Gastrocnemius medialis (tissue), 4 donors: ENCODE results near the gene WWOX. TPM values are rescaled to one million over a fixed set of nuclear protein-coding genes. Genes with fewer than 3 reads are reported as not detected.

ENCODE experiments used
- ATAC-seq, 2 donors: fragments of 150-250 bp; one replicate each; pipeline ENCODE4 v1.9.1; 2016
- DNase-seq, 2 donors: peaks; one replicate each; pipeline ENCODE4 v3.0.0-alpha.2; 2019
- H3K27ac ChIP-seq, 4 donors: fragments of 200-600 bp; sonication (generic); 1 replicate in 1 of 4; 2 replicates in 3 of 4; pipeline ENCODE4 v1.5.1; 2016 to 2018; ENCODE audit warnings: mild to moderate bottlenecking in 2 of 4, moderate library complexity in 1 of 4
- H3K27me3 ChIP-seq, 3 donors: fragments of 200-600 bp; sonication (generic) in 2 of 3; 1 replicate in 1 of 3; 2 replicates in 2 of 3; pipeline versions ENCODE4 v1.5.1 to v1.6.0; 2016 to 2019; ENCODE audit warnings: mild to moderate bottlenecking in 1 of 3, moderate library complexity in 1 of 3
- H3K36me3 ChIP-seq, 2 donors: fragments of 200-600 bp; sonication (generic) in 1 of 2; one replicate each; pipeline ENCODE4 v1.5.1; 2017 to 2018
- H3K4me1 ChIP-seq, 2 donors: fragments of 200-600 bp; sonication (generic) in 1 of 2; one replicate each; pipeline ENCODE4 v1.5.1; 2016 to 2017; ENCODE audit warnings: mild to moderate bottlenecking in 2 of 2
- H3K4me3 ChIP-seq, 4 donors: fragments of 200-600 bp; sonication (generic) in 3 of 4; 1 replicate in 1 of 4; 2 replicates in 3 of 4; pipeline ENCODE4 v1.5.1; 2016 to 2019; ENCODE audit warnings: mild to moderate bottlenecking in 2 of 4
- H3K9me3 ChIP-seq, 3 donors: fragments of 200-600 bp; sonication (generic) in 2 of 3; 1 replicate in 1 of 3; 2 replicates in 2 of 3; pipeline ENCODE4 v1.5.1; 2016 to 2019
- POLR2A ChIP-seq, 2 donors: fragments of 450-650 bp; IDR thresholded peaks; one replicate each; pipeline ENCODE4 v1.6.1; 2017; ENCODE audit warnings: antibody characterized with exemption in 2 of 2, mild to moderate bottlenecking in 2 of 2, moderate library complexity in 2 of 2
- in situ Hi-C, 4 donors: fragments of 200-750 bp; cut with MboI; loops; one replicate each; pipeline versions ENCODE4 v1.15.0 to v1.8.0; 2017; ENCODE audit warnings: low sequenced_read_pairs in 4 of 4
- intact Hi-C: fragments of 100-400 bp; cut with DNase I; formaldehyde crosslinking; loops from one replicate; pipeline ENCODE4 v1.15.1; 2023; ENCODE audit warnings: low total_unique reads
- total RNA-seq, 4 donors: library from RNA; depleted of rRNA; stranded (reverse); fragments of >200 nt; gene quantifications; one replicate each; pipeline versions ENCODE4 v1.1.0 to v1.2.3, GENCODE V29; 2016
- TF ChIP-seq, protein P1 (sequence below), 5 experiments: fragments of 450-650 bp in 3 of 5; fragments of 200-600 bp in 2 of 5; sonication (generic) in 2 of 5; IDR thresholded peaks in 4 of 5; conservative IDR thresholded peaks in 1 of 5; 1 replicate in 4 of 5; 2 replicates in 1 of 5; pipeline ENCODE4 v1.5.1; 2016 to 2019; ENCODE audit warnings: antibody characterized with exemption in 5 of 5, mild to moderate bottlenecking in 3 of 5, moderate library complexity in 3 of 5

The WWOX gene
- total RNA-seq, 4 donors from 2014 or later: 3.3 to 13.0 (median 6.0) TPM

- in situ Hi-C loops: no loop called here
- intact Hi-C loops: no loop called here
- ATAC-seq: no peak
Observed at GRCh38 chr16:78242239-78242630, 142.8 kb downstream of the WWOX start.

GRCh38 chr16:78244131-78244895 lies 144.9 kb downstream of the WWOX start:
- Histone ChIP-seq H3K4me1 (peaks cover 8 to 11% of the 10 kb centered on the region in 2 donors), H3K27ac (no peak overlapping the region), H3K27me3 (no peaks in the 10 kb centered on the region), H3K4me3 (no peak overlapping the region), H3K36me3 (no peaks in the 10 kb centered on the region), H3K9me3 (no peaks in the 10 kb centered on the region)
- DNase-seq (no peak), ATAC-seq (no peak)
- TF ChIP-seq, protein P1, sequence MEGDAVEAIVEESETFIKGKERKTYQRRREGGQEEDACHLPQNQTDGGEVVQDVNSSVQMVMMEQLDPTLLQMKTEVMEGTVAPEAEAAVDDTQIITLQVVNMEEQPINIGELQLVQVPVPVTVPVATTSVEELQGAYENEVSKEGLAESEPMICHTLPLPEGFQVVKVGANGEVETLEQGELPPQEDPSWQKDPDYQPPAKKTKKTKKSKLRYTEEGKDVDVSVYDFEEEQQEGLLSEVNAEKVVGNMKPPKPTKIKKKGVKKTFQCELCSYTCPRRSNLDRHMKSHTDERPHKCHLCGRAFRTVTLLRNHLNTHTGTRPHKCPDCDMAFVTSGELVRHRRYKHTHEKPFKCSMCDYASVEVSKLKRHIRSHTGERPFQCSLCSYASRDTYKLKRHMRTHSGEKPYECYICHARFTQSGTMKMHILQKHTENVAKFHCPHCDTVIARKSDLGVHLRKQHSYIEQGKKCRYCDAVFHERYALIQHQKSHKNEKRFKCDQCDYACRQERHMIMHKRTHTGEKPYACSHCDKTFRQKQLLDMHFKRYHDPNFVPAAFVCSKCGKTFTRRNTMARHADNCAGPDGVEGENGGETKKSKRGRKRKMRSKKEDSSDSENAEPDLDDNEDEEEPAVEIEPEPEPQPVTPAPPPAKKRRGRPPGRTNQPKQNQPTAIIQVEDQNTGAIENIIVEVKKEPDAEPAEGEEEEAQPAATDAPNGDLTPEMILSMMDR (IDR thresholded peaks at IDR 0.05 in 4 of 5, conservative IDR thresholded peaks at IDR 0.05 in 1 of 5): no peak
- no peak for TF ChIP-seq POLR2A (IDR thresholded peaks at IDR 0.05)
- intact Hi-C loops: no loop called here
- in situ Hi-C loops: no loop called here

More at GRCh38 chr16:78242239-78242630, 142.8 kb downstream of the WWOX start:
- peaks cover 8 to 11% of the 10 kb centered on the region in 2 donors for H3K4me1 ChIP-seq
- no peak overlapping the region for H3K27ac ChIP-seq
- TF ChIP-seq POLR2A (IDR thresholded peaks at IDR 0.05): no peak
- TF ChIP-seq, protein P1 (IDR thresholded peaks at IDR 0.05 in 4 of 5, conservative IDR thresholded peaks at IDR 0.05 in 1 of 5): no peak
- no peak overlapping the region for H3K4me3 ChIP-seq
- no peaks in the 10 kb centered on the region for H3K27me3 ChIP-seq
- DNase-seq: no peak
- H3K36me3 ChIP-seq: no peaks in the 10 kb centered on the region
- no peaks in the 10 kb centered on the region for H3K9me3 ChIP-seq

DNA sequence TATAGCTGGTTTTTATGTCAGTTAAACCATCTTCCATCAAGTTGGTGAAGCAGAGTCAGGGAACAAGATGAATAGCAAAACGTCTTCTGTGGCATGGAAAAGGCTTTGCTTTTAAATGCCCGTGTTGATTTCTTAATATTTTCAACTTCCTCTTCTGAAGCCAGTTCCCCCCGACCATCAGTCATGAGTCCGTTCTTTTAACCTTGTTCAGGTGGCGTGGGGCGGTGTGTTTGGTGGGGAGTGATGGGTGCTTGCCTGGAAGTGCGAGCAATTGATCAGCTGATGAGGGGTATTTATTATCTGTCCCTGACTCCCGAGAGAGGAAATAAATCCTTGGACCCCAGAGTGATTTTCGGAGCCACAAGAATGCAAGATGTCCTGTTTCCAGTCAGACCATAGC lies 147.1 kb downstream of the WWOX start:
- Histone ChIP-seq H3K4me1 (peaks cover 8 to 14% of the 10 kb centered on the region in 2 donors), H3K36me3 (no peaks in the 10 kb centered on the region), H3K9me3 (no peaks in the 10 kb centered on the region), H3K4me3 (no peak overlapping the region), H3K27ac (no peak overlapping the region), H3K27me3 (no peaks in the 10 kb centered on the region)
- TF ChIP-seq POLR2A (IDR thresholded peaks at IDR 0.05): no peak
- TF ChIP-seq, protein P1 (IDR thresholded peaks at IDR 0.05 in 4 of 5, conservative IDR thresholded peaks at IDR 0.05 in 1 of 5): no peak
- intact Hi-C loops: no loop called here
- no peak for DNase-seq
- no peak for ATAC-seq
- in situ Hi-C loops: no loop called here

DNA sequence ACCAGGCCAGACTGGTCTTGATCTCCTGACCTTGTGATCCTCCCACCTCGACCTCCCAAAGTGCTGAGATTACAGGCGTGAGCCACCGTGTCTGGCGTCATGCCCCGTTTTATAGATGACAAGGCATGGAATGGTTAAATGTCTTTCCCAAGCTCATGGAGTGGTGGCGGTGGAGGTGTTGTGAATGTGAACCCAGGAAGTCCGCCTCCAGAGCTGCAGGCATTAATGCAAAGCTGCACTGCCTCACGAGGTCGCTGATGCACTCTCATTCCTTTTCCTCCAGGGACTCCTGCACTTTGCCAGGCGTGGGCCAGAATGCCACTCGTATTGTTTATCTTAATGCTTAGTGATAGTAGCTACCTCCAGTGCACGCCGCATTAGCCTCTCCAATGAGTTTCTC lies 149.6 kb downstream of the WWOX start:
- no peak for TF ChIP-seq POLR2A (IDR thresholded peaks at IDR 0.05)
- TF ChIP-seq, protein P1 (IDR thresholded peaks at IDR 0.05 in 4 of 5, conservative IDR thresholded peaks at IDR 0.05 in 1 of 5): no peak
- Histone ChIP-seq H3K9me3 (no peaks in the 10 kb centered on the region), H3K27ac (no peak overlapping the region), H3K4me1 (peaks cover 0 to 5% of the 10 kb centered on the region in 2 donors), H3K4me3 (no peak overlapping the region), H3K36me3 (no peaks in the 10 kb centered on the region), H3K27me3 (no peaks in the 10 kb centered on the region)
- DNase-seq (no peak), ATAC-seq (no peak)
- in situ Hi-C loops: no loop called here
- intact Hi-C loops: no loop called here
